Testis (tissue), 2 donors: Measurements from ENCODE around the gene MYLK.

ENCODE experiments used
- CTCF ChIP-seq, 3 experiments: fragments of 450-650 bp in 2 of 3; fragments of 200-600 bp in 1 of 3; sonication (generic) in 1 of 3; IDR thresholded peaks; one replicate each; pipeline ENCODE4 v1.5.1; 2016 to 2019; ENCODE audit warnings: antibody characterized with exemption in 3 of 3, mild to moderate bottlenecking in 2 of 3, moderate library complexity in 1 of 3
- POLR2A ChIP-seq: fragments of 450-650 bp; IDR thresholded peaks from one replicate; pipeline ENCODE4 v1.6.1; 2017; ENCODE audit warnings: antibody characterized with exemption, mild to moderate bottlenecking, moderate library complexity

- no peak for TF ChIP-seq CTCF (IDR thresholded peaks at IDR 0.05)
- no peak for TF ChIP-seq POLR2A
These were observed 94.4 kb downstream of the MYLK start for GRCh38 chr3:123789760-123790159.
